Measurements from ENCODE around the gene LCN15. TPM values are rescaled to one million over a fixed set of nuclear protein-coding genes. Genes with fewer than 3 reads are reported as not detected.

LCN15 gene
- total RNA-seq, 1 experiment from 2014 or later: 0.05 TPM

DNA sequence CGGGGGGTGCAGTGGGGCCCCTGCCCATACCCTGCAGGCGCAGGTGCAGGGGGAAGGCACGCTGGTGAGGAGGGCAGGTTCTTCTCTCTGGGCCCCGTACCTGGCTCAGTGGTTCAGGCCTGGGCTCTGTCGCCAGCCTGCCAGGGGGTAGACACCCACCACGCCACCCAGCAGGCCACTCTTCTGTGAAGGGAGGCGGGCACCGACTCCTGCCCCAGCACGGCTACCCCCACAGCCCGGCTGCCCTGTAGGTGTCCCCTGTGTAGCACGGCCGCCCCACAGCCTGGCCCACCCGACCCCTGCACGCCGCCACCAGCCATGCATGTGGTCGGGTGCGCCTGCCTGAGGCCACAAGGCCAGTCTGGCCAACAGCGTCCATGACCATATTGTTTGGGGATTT is 17.7 kb downstream of the LCN15 start:
- TF ChIP-seq, protein P1, sequence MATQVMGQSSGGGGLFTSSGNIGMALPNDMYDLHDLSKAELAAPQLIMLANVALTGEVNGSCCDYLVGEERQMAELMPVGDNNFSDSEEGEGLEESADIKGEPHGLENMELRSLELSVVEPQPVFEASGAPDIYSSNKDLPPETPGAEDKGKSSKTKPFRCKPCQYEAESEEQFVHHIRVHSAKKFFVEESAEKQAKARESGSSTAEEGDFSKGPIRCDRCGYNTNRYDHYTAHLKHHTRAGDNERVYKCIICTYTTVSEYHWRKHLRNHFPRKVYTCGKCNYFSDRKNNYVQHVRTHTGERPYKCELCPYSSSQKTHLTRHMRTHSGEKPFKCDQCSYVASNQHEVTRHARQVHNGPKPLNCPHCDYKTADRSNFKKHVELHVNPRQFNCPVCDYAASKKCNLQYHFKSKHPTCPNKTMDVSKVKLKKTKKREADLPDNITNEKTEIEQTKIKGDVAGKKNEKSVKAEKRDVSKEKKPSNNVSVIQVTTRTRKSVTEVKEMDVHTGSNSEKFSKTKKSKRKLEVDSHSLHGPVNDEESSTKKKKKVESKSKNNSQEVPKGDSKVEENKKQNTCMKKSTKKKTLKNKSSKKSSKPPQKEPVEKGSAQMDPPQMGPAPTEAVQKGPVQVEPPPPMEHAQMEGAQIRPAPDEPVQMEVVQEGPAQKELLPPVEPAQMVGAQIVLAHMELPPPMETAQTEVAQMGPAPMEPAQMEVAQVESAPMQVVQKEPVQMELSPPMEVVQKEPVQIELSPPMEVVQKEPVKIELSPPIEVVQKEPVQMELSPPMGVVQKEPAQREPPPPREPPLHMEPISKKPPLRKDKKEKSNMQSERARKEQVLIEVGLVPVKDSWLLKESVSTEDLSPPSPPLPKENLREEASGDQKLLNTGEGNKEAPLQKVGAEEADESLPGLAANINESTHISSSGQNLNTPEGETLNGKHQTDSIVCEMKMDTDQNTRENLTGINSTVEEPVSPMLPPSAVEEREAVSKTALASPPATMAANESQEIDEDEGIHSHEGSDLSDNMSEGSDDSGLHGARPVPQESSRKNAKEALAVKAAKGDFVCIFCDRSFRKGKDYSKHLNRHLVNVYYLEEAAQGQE (IDR thresholded peaks at IDR 0.05; ENCODE audit: insufficient read depth in 1 of 2, low read depth in 2 of 2, low read length in 1 of 2): no peak
- CTCF ChIA-PET: no interaction called here
- intact Hi-C loops (cut with micrococcal nuclease; ENCODE audit: unreplicated experiment): no loop called here
- Histone ChIP-seq H3K36me3 (ENCODE audit: control insufficient read depth, insufficient read depth, low read length) (no peaks in the 10 kb centered on the region), H3K27me3 (ENCODE audit: control insufficient read depth, insufficient read depth, low read length) (no peaks in the 10 kb centered on the region), H3K27ac (ENCODE audit: low read length) (no peak overlapping the region), H3K4me1 (ENCODE audit: control insufficient read depth, insufficient read depth, low read length) (no peaks in the 10 kb centered on the region), H3K9me3 (ENCODE audit: control insufficient read depth, insufficient read depth, low read depth, low read length) (no peaks in the 10 kb centered on the region), H3K4me3 (ENCODE audit: low read depth in 2 of 2, low read length in 2 of 2) (no peak overlapping the region)
- DNase-seq (ENCODE audit: low read depth, low spot score): no peak
- ATAC-seq: no peak
- POLR2A ChIA-PET: interaction anchor here (0.6 kb wide), 1 partner anchor 17 kb away, joined by 3 read pairs; no protein-coding TSS in a partner anchor
- in situ Hi-C loops (cut with HindIII; ENCODE audit: low pct_unique_long_range_greater_than_20kb, low sequenced_read_pairs): no loop called here
- BruUV-seq (replicated peaks): no TSS peak

DNA sequence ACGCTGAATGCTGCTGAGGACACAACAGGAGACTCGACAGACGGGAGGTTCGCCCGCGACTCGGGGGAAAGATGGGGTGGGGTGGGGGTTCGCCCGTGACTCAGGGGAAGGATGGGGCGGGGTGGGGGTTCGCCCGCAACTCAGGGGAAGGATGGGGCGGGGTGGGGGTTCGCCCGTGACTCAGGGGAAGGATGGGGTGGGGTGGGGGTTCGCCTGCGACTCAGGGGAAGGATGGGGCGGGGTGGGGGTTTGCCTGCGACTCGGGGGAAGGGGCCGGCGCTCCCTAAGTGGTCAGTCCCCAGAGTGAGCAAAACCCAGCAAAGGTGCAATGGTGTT is 18.2 kb downstream of the LCN15 start:
- H3K36me3 ChIP-seq (ENCODE audit: control insufficient read depth, insufficient read depth, low read length): no peaks in the 10 kb centered on the region
- CTCF ChIA-PET: no interaction called here
- no TSS peak for BruUV-seq (replicated peaks)
- ATAC-seq: no peak
- H3K27me3 ChIP-seq (ENCODE audit: control insufficient read depth, insufficient read depth, low read length): no peaks in the 10 kb centered on the region
- in situ Hi-C loops (cut with HindIII; ENCODE audit: low pct_unique_long_range_greater_than_20kb, low sequenced_read_pairs): no loop called here
- H3K4me1 ChIP-seq (ENCODE audit: control insufficient read depth, insufficient read depth, low read length): no peaks in the 10 kb centered on the region
- no peak for DNase-seq (ENCODE audit: low read depth, low spot score)
- no peak overlapping the region for H3K4me3 ChIP-seq (ENCODE audit: low read depth in 2 of 2, low read length in 2 of 2)
- no peaks in the 10 kb centered on the region for H3K9me3 ChIP-seq (ENCODE audit: control insufficient read depth, insufficient read depth, low read depth, low read length)
- TF ChIP-seq SIN3A (IDR thresholded peaks at IDR 0.05; ENCODE audit: borderline replicate concordance, insufficient read depth, low read depth, low read length) (no peak), TCF7L2 (IDR thresholded peaks at IDR 0.05; ENCODE audit: low read depth, low read length) (no peak), POLR2AphosphoS5 (IDR thresholded peaks at IDR 0.05; ENCODE audit: low read depth, low read length) (no peak)
- TF ChIP-seq, protein P1 (IDR thresholded peaks at IDR 0.05; ENCODE audit: insufficient read depth in 1 of 2, low read depth in 2 of 2, low read length in 1 of 2): no peak
- TF ChIP-seq, protein P2, sequence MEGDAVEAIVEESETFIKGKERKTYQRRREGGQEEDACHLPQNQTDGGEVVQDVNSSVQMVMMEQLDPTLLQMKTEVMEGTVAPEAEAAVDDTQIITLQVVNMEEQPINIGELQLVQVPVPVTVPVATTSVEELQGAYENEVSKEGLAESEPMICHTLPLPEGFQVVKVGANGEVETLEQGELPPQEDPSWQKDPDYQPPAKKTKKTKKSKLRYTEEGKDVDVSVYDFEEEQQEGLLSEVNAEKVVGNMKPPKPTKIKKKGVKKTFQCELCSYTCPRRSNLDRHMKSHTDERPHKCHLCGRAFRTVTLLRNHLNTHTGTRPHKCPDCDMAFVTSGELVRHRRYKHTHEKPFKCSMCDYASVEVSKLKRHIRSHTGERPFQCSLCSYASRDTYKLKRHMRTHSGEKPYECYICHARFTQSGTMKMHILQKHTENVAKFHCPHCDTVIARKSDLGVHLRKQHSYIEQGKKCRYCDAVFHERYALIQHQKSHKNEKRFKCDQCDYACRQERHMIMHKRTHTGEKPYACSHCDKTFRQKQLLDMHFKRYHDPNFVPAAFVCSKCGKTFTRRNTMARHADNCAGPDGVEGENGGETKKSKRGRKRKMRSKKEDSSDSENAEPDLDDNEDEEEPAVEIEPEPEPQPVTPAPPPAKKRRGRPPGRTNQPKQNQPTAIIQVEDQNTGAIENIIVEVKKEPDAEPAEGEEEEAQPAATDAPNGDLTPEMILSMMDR (IDR thresholded peaks at IDR 0.05): no peak
- H3K27ac ChIP-seq (ENCODE audit: low read length): no peak overlapping the region
- intact Hi-C loops (cut with micrococcal nuclease; ENCODE audit: unreplicated experiment): no loop called here
- POLR2A ChIA-PET: interaction anchor here (0.6 kb wide), 1 partner anchor 16 kb away, joined by 3 read pairs; no protein-coding TSS in a partner anchor

All from Panc1 (cell line).